ENCODE results near the gene BPHL. TPM values are rescaled to one million over a fixed set of nuclear protein-coding genes. Genes with fewer than 3 reads are reported as not detected.

BPHL gene
- total and polyA plus RNA-seq, 2 experiments from 2014 or later = 22.8 to 45.5 TPM

Small RNA genes lying within 50 kb of the gene (small RNA-seq; reads per million reads assigned to genes)
- not detected for gene RNA5SP201 (ENCODE audit: low replicate concordance)

Other genes with a start within 250 kb of the BPHL start
- gene SERPINB9, start 215.4 kb upstream of the BPHL start, total RNA-seq (2014; rRNA removed; shearing (Covaris generic)) = 65.0 and 71.3 TPM in 2 replicates
- gene SERPINB9, start 215.4 kb upstream of the BPHL start, polyA plus RNA-seq (2016; fragmentation: Nextera tagmentation; extraction: Ambion mirVana) = 46.6 and 47.4 TPM in 2 replicates
- gene SERPINB6, start 147.1 kb upstream of the BPHL start, total RNA-seq (2014; rRNA removed; shearing (Covaris generic)) = 37.6 and 38.5 TPM in 2 replicates
- 25.9 and 26.0 TPM in 2 replicates for gene SERPINB6, start 147.1 kb upstream of the BPHL start, polyA plus RNA-seq (2016; fragmentation: Nextera tagmentation; extraction: Ambion mirVana)
- gene NQO2, start 118.8 kb upstream of the BPHL start, total RNA-seq (2014; rRNA removed; shearing (Covaris generic)) = 117 and 125 TPM in 2 replicates
- 159 and 173 TPM in 2 replicates for gene NQO2, start 118.8 kb upstream of the BPHL start, polyA plus RNA-seq (2016; fragmentation: Nextera tagmentation; extraction: Ambion mirVana)
- gene RIPK1, start 50.2 kb upstream of the BPHL start, total RNA-seq (2014; rRNA removed; shearing (Covaris generic)) = 16.7 and 19.4 TPM in 2 replicates
- 4.9 and 5.7 TPM in 2 replicates for gene RIPK1, start 50.2 kb upstream of the BPHL start, polyA plus RNA-seq (2016; fragmentation: Nextera tagmentation; extraction: Ambion mirVana)
- 376 and 407 TPM in 2 replicates for gene TUBB2A, start 38.8 kb downstream of the BPHL start, total RNA-seq (2014; rRNA removed; shearing (Covaris generic))
- gene TUBB2A, start 38.8 kb downstream of the BPHL start, polyA plus RNA-seq (2016; fragmentation: Nextera tagmentation; extraction: Ambion mirVana) = 286 and 305 TPM in 2 replicates
- 794 and 802 TPM in 2 replicates for gene TUBB2B, start 108.9 kb downstream of the BPHL start, total RNA-seq (2014; rRNA removed; shearing (Covaris generic))
- gene TUBB2B, start 108.9 kb downstream of the BPHL start, polyA plus RNA-seq (2016; fragmentation: Nextera tagmentation; extraction: Ambion mirVana) = 355 and 376 TPM in 2 replicates
- 30.6 and 37.2 TPM in 2 replicates for gene PSMG4, start 140.2 kb downstream of the BPHL start, total RNA-seq (2014; rRNA removed; shearing (Covaris generic))
- gene PSMG4, start 140.2 kb downstream of the BPHL start, polyA plus RNA-seq (2016; fragmentation: Nextera tagmentation; extraction: Ambion mirVana) = 168 and 180 TPM in 2 replicates